ENCODE results near the gene NLGN1. TPM values are rescaled to one million over a fixed set of nuclear protein-coding genes. Genes with fewer than 3 reads are reported as not detected.

NLGN1 gene
- total and polyA plus RNA-seq, 2 of the 13 experiments (the other 11 are each of a cell fraction or from before 2014, with no cell fraction given) = not detected

DNA sequence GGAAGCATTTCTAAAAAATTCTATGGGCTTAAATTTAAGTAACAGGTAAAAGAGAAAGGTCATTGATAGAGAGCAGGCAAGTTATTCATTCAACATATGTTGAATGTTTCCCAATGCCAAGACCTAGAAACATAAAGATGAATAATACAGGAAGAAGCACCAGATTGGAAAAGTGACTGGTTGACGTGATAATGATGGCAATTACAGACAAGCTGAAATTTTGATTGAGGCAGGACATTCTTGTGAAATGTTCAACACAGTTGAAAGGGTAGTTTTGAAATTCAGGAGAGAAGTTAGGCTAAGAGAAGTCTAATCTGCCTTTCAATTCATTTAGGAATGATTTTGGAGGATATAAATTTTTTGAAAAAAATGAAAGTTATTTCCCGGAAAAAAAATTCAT lies 925.2 kb downstream of the NLGN1 start (continued):
- TF ChIP-seq ZNF543 (CRISPR knock-in tag; IDR thresholded peaks at IDR 0.05) (no peak), ZNF772 (CRISPR knock-in tag; IDR thresholded peaks at IDR 0.05) (no peak), HNRNPH1 (optimal IDR thresholded peaks at IDR 0.05; ENCODE audit: low read depth, low read length) (no peak), KLF11 (CRISPR knock-in tag; IDR thresholded peaks at IDR 0.05) (no peak), ZNF567 (CRISPR knock-in tag; IDR thresholded peaks at IDR 0.05; ENCODE audit: borderline replicate concordance) (no peak), ZNF75D (CRISPR knock-in tag; IDR thresholded peaks at IDR 0.05; ENCODE audit: borderline replicate concordance) (no peak), ZFY (CRISPR knock-in tag; IDR thresholded peaks at IDR 0.05) (no peak), KDM6A (CRISPR knock-in tag; IDR thresholded peaks at IDR 0.05; ENCODE audit: low read depth) (no peak), ZNF484 (CRISPR knock-in tag; IDR thresholded peaks at IDR 0.05; ENCODE audit: borderline replicate concordance, low read depth) (no peak), ZNF792 (CRISPR knock-in tag; IDR thresholded peaks at IDR 0.05) (no peak), EED (CRISPR knock-in tag; IDR thresholded peaks at IDR 0.05) (no peak), SP2 (CRISPR knock-in tag; IDR thresholded peaks at IDR 0.05) (no peak), NONO (IDR thresholded peaks at IDR 0.05) (no peak), NONO (CRISPR knock-in tag; conservative IDR thresholded peaks at IDR 0.05) (no peak), ZNF629 (CRISPR knock-in tag; conservative IDR thresholded peaks at IDR 0.05) (no peak), PCBP2 (optimal IDR thresholded peaks at IDR 0.05; ENCODE audit: low read depth, low read length, poor library complexity, severe bottlenecking) (no peak), ZSCAN22 (CRISPR knock-in tag; IDR thresholded peaks at IDR 0.05) (no peak), GLMP (CRISPR knock-in tag; IDR thresholded peaks at IDR 0.05; ENCODE audit: borderline replicate concordance) (no peak), ZNF232 (CRISPR knock-in tag; IDR thresholded peaks at IDR 0.05; ENCODE audit: borderline replicate concordance) (no peak)
